LHCN-M2 (cell line): ENCODE data around the gene GZMB. TPM values are rescaled to one million over a fixed set of nuclear protein-coding genes. Genes with fewer than 3 reads are reported as not detected.
A peak's percentile ranks its signal among the peaks of the same experiment; 100 is the strongest.
"Not testable (repeated sequence)": the region's sequence is repeated elsewhere in the genome, so short reads cannot be mapped to it uniquely, and the experiment has no call there.

ENCODE experiments used
- DNase-seq: peaks from one replicate; pipeline ENCODE4 v3.0.0-alpha.2; 2012; ENCODE audit warnings: low read depth
- polyA plus RNA-seq: library from polyadenylated mRNA; unstranded; fragments of >200 nt; gene quantifications from one replicate; pipeline ENCODE4 v1.2.1, GENCODE V29; 2012; ENCODE audit warnings: missing spikeins
- total RNA-seq: library from RNA; depleted of rRNA; stranded (reverse); fragments of >200 nt; gene quantifications from 2 replicates; pipeline ENCODE4 v1.2.3, GENCODE V29; 2014; rRNA removed

The GZMB gene
- total RNA-seq: not detected in 2 replicates
- polyA plus RNA-seq: not detected

GRCh38 chr14:24634158-24634557, at the start of gene GZMB:
TSS of gene GZMB (minus strand) at chr14:24634190. CDS start at chr14:24634160, 30 bp downstream.
- DNase-seq: no peak

- DNase-seq: peak; percentile 43
Observed at GRCh38 chr14:24681056-24681455, 47.1 kb upstream of the GZMB start.

- no peak for DNase-seq
Observed at GRCh38 chr14:24680516-24680915, 46.5 kb upstream of the GZMB start.

GRCh38 chr14:24679248-24679961, 45.4 kb upstream of the GZMB start:
- no peak for DNase-seq

GRCh38 chr14:24678801-24679247, 44.8 kb upstream of the GZMB start:
- DNase-seq: peak; percentile 85

GRCh38 chr14:24677956-24678355, 44.0 kb upstream of the GZMB start:
- DNase-seq: no peak

- no peak for DNase-seq
Observed at GRCh38 chr14:24674204-24674970, 40.4 kb upstream of the GZMB start.

GRCh38 chr14:24673534-24674203, 39.7 kb upstream of the GZMB start:
- DNase-seq: no peak

- no peak for DNase-seq
Observed at GRCh38 chr14:24673059-24673458, 39.1 kb upstream of the GZMB start.

GRCh38 chr14:24670594-24670993, 36.6 kb upstream of the GZMB start:
- DNase-seq: no peak

GRCh38 chr14:24669651-24670050, 35.7 kb upstream of the GZMB start:
- DNase-seq: no peak

- no peak for DNase-seq
Observed at GRCh38 chr14:24665440-24665991, 31.5 kb upstream of the GZMB start.

GRCh38 chr14:24664366-24664765, 30.4 kb upstream of the GZMB start:
- no peak for DNase-seq

GRCh38 chr14:24662753-24663152, 28.8 kb upstream of the GZMB start:
- no peak for DNase-seq

- DNase-seq: no peak
Observed at GRCh38 chr14:24659916-24660570, 26.1 kb upstream of the GZMB start.

GRCh38 chr14:24648361-24648760, 14.4 kb upstream of the GZMB start:
- not testable (repeated sequence) for DNase-seq

GRCh38 chr14:24639905-24640304, 5.9 kb upstream of the GZMB start:
- DNase-seq: no peak

GRCh38 chr14:24639270-24639669, 5.3 kb upstream of the GZMB start:
- DNase-seq: no peak

- DNase-seq: no peak
Observed at GRCh38 chr14:24633353-24633752, 637 bp downstream of the GZMB start.

GRCh38 chr14:24632761-24633160, 1.2 kb downstream of the GZMB start:
- DNase-seq: no peak

GRCh38 chr14:24632336-24632735, 1.7 kb downstream of the GZMB start:
- DNase-seq: no peak
